ENCODE measurements around the gene MMP27.

MMP27 gene

GRCh38 chr11:102703826-102704493 is 1.6 kb downstream of the MMP27 start:
- DNase-seq = no peak

- DNase-seq = no peak
Measured at GRCh38 chr11:102695201-102695600, 10.4 kb downstream of the MMP27 start.

- DNase-seq = no peak
Measured at GRCh38 chr11:102685754-102686153, 19.8 kb downstream of the MMP27 start.

GRCh38 chr11:102685338-102685737 is 20.2 kb downstream of the MMP27 start:
- no peak for DNase-seq

GRCh38 chr11:102683277-102683676 is 22.3 kb downstream of the MMP27 start:
- no peak for DNase-seq

- DNase-seq = no peak
Measured at GRCh38 chr11:102680945-102681344, 24.6 kb downstream of the MMP27 start.

- DNase-seq = no peak
Measured at GRCh38 chr11:102678022-102678421, 27.5 kb downstream of the MMP27 start.

GRCh38 chr11:102676084-102676483 is 29.5 kb downstream of the MMP27 start:
- DNase-seq = no peak

- no peak for DNase-seq
Measured at GRCh38 chr11:102669664-102670063, 35.9 kb downstream of the MMP27 start.

GRCh38 chr11:102666331-102666957 is 39.1 kb downstream of the MMP27 start:
- peak; percentile 40 for DNase-seq

- DNase-seq = peak; percentile 7
Measured at GRCh38 chr11:102664001-102664752, 41.4 kb downstream of the MMP27 start.

- DNase-seq = no peak
Measured at GRCh38 chr11:102662607-102663006, 43.0 kb downstream of the MMP27 start.

- no peak for DNase-seq
Measured at GRCh38 chr11:102661040-102661439, 44.5 kb downstream of the MMP27 start.

GRCh38 chr11:102656528-102656927 is 49.0 kb downstream of the MMP27 start:
- DNase-seq = no peak

- no peak for DNase-seq
Measured at GRCh38 chr11:102655547-102655946, 50.0 kb downstream of the MMP27 start.

GRCh38 chr11:102654761-102655160 is 50.8 kb downstream of the MMP27 start:
- no peak for DNase-seq

GRCh38 chr11:102653744-102654291 is 51.8 kb downstream of the MMP27 start:
- no peak for DNase-seq

GRCh38 chr11:102647430-102647829 is 58.1 kb downstream of the MMP27 start:
- no peak for DNase-seq

GRCh38 chr11:102643941-102644340 is 61.6 kb downstream of the MMP27 start:
- DNase-seq = no peak
